H9 (cell line): ENCODE data around the gene DGKD. TPM values are rescaled to one million over a fixed set of nuclear protein-coding genes. Genes with fewer than 3 reads are reported as not detected.

Source experiments
- DNase-seq: peaks from one replicate; pipeline ENCODE4 v3.0.0-alpha.2; 2017
- H2AFZ ChIP-seq: one replicate; pipeline ENCODE4 v1.6.1; 2013; ENCODE audit warnings: mild to moderate bottlenecking, low read length, control low read depth, moderate library complexity
- H2AK5ac ChIP-seq: 2 replicates; pipeline ENCODE4 v1.6.1; 2013; ENCODE audit warnings: low read length, control low read depth, mixed read lengths; ENCODE audit not compliant: insufficient read length
- H2BK120ac ChIP-seq: one replicate; pipeline ENCODE4 v1.6.1; 2013; ENCODE audit warnings: low read depth, mild to moderate bottlenecking, low read length, control low read depth, inconsistent platforms; ENCODE audit not compliant: poor library complexity, severe bottlenecking
- H2BK12ac ChIP-seq: 2 replicates; pipeline ENCODE4 v1.6.1; 2013; ENCODE audit warnings: low read length, control low read depth, mixed read lengths, low read depth; ENCODE audit not compliant: insufficient read length
- H2BK15ac ChIP-seq: 2 replicates; pipeline ENCODE4 v1.6.1; 2013; ENCODE audit warnings: low read depth, low read length, control low read depth
- H2BK20ac ChIP-seq: one replicate; pipeline ENCODE4 v1.6.1; 2013; ENCODE audit warnings: low read depth, mild to moderate bottlenecking, low read length, control low read depth, inconsistent platforms; ENCODE audit not compliant: poor library complexity, severe bottlenecking
- H2BK5ac ChIP-seq: 2 replicates; pipeline ENCODE4 v1.6.1; 2013; ENCODE audit warnings: low read length, control low read depth, mixed read lengths; ENCODE audit not compliant: insufficient read length
- H3K14ac ChIP-seq: 2 replicates; pipeline ENCODE4 v1.6.1; 2013; ENCODE audit warnings: low read length, control low read depth; ENCODE audit not compliant: insufficient read depth
- H3K18ac ChIP-seq: 2 replicates; pipeline ENCODE4 v1.6.1; 2013; ENCODE audit warnings: low read depth, mild to moderate bottlenecking, mixed read lengths, low read length, control low read depth; ENCODE audit not compliant: insufficient read length
- H3K23ac ChIP-seq: 2 replicates; pipeline ENCODE4 v1.6.1; 2013; ENCODE audit warnings: low read length, control low read depth, mixed read lengths, low read depth; ENCODE audit not compliant: insufficient read length
- H3K23me2 ChIP-seq: 2 replicates; pipeline ENCODE4 v1.6.1; 2013; ENCODE audit warnings: low read depth, mild to moderate bottlenecking, mixed read lengths, low read length, control low read depth; ENCODE audit not compliant: insufficient read length, poor library complexity, severe bottlenecking
- H3K27ac ChIP-seq: 2 replicates; pipeline ENCODE4 v1.5.1; 2013; ENCODE audit warnings: low read length, control low read depth, mixed read lengths, low read depth; ENCODE audit not compliant: insufficient read length
- H3K27me3 ChIP-seq: 2 replicates; pipeline ENCODE4 v1.6.1; 2013; ENCODE audit warnings: low read length, control low read depth, inconsistent platforms; ENCODE audit not compliant: insufficient read depth
- H3K4ac ChIP-seq: 2 replicates; pipeline ENCODE4 v1.6.1; 2013; ENCODE audit warnings: low read depth, mild to moderate bottlenecking, control low read depth, inconsistent platforms, low read length, moderate library complexity
- H3K4me1 ChIP-seq: 2 replicates; pipeline ENCODE4 v1.6.1; 2013; ENCODE audit warnings: low read length, control low read depth, inconsistent platforms; ENCODE audit not compliant: insufficient read depth
- H3K4me2 ChIP-seq: 2 replicates; pipeline ENCODE4 v1.6.1; 2013; ENCODE audit warnings: low read length, control low read depth, mixed read lengths; ENCODE audit not compliant: insufficient read length, insufficient read depth
- H3K56ac ChIP-seq: 2 replicates; pipeline ENCODE4 v1.6.1; 2013; ENCODE audit warnings: low read depth, mild to moderate bottlenecking, mixed read lengths, low read length, control low read depth; ENCODE audit not compliant: insufficient read length
- H3K79me1 ChIP-seq: 2 replicates; pipeline ENCODE4 v1.6.1; 2013; ENCODE audit warnings: low read depth, mild to moderate bottlenecking, moderate library complexity, low read length, control low read depth, inconsistent platforms; ENCODE audit not compliant: insufficient read depth, poor library complexity, severe bottlenecking
- H3K79me2 ChIP-seq: 2 replicates; pipeline ENCODE4 v1.6.1; 2013; ENCODE audit warnings: low read length, control low read depth, inconsistent platforms; ENCODE audit not compliant: insufficient read depth
- H3K9ac ChIP-seq: 2 replicates; pipeline ENCODE4 v1.6.1; 2013; ENCODE audit warnings: low read length, control low read depth, mixed read lengths; ENCODE audit not compliant: insufficient read length; ENCODE audit errors: extremely low read depth
- H3K9me3 ChIP-seq: one replicate; pipeline ENCODE4 v1.6.1; 2013; ENCODE audit warnings: low read depth, low read length, inconsistent platforms; ENCODE audit not compliant: control insufficient read depth
- H3T11ph ChIP-seq: one replicate; pipeline ENCODE4 v1.6.1; 2013; ENCODE audit warnings: mild to moderate bottlenecking, low read length, control low read depth, inconsistent platforms
- H4K20me1 ChIP-seq: one replicate; pipeline ENCODE4 v1.6.1; 2013; ENCODE audit not compliant: control insufficient read depth, insufficient read length, insufficient read depth
- H4K5ac ChIP-seq: 2 replicates; pipeline ENCODE4 v1.6.1; 2013; ENCODE audit warnings: low read depth, mild to moderate bottlenecking, mixed read lengths, low read length, control low read depth; ENCODE audit not compliant: insufficient read length
- H4K8ac ChIP-seq: replicated peaks from 2 replicates; pipeline ENCODE4 v1.6.1; 2013; ENCODE audit warnings: low read length, control low read depth, mixed read lengths, low read depth; ENCODE audit not compliant: insufficient read length
- H4K91ac ChIP-seq: 2 replicates; pipeline ENCODE4 v1.6.1; 2013; ENCODE audit warnings: low read depth, mild to moderate bottlenecking, moderate library complexity, mixed read lengths, low read length, control low read depth; ENCODE audit not compliant: insufficient read length
- H3K27ac Mint-ChIP-seq, 3 experiments: 2 replicates in 2 of 3; 3 replicates in 1 of 3; pipeline ENCODE4 v1.8.0; 2020 to 2021; ENCODE audit warnings: mixed read lengths in 3 of 3, mild to moderate bottlenecking in 1 of 3, moderate library complexity in 1 of 3
- H3K27me3 Mint-ChIP-seq: 2 replicates; pipeline ENCODE4 v1.8.0; 2021; ENCODE audit warnings: low read depth, mild to moderate bottlenecking, moderate library complexity, mixed read lengths
- H3K36me3 Mint-ChIP-seq, 3 experiments: 2 replicates in 2 of 3; 3 replicates in 1 of 3; pipeline ENCODE4 v1.8.0; 2020 to 2021; ENCODE audit warnings: low read depth in 3 of 3, mixed read lengths in 3 of 3; ENCODE audit not compliant: insufficient read depth in 1 of 3
- H3K4me1 Mint-ChIP-seq, 2 experiments: 2 replicates each; pipeline ENCODE4 v1.8.0; 2020; ENCODE audit warnings: mixed read lengths in 2 of 2
- H3K4me3 Mint-ChIP-seq, 2 experiments: 2 replicates in 1 of 2; 3 replicates in 1 of 2; pipeline ENCODE4 v1.8.0; 2020 to 2021; ENCODE audit warnings: mild to moderate bottlenecking in 2 of 2, mixed read lengths in 2 of 2, moderate library complexity in 1 of 2
- H3K9me3 Mint-ChIP-seq, 2 experiments: 2 replicates in 1 of 2; 3 replicates in 1 of 2; pipeline ENCODE4 v1.8.0; 2020; ENCODE audit warnings: mild to moderate bottlenecking in 2 of 2, mixed read lengths in 2 of 2, moderate library complexity in 1 of 2
- CTCF ChIP-seq: fragments of 200-600 bp; sonication (generic); conservative IDR thresholded peaks from 3 replicates; pipeline ENCODE4 v1.8.0; 2021; ENCODE audit warnings: antibody characterized with exemption, mild to moderate bottlenecking
- WGBS: extraction: QIAGEN DNeasy Blood & Tissue Kit; methylation state at CpG from one replicate; pipeline ENCODE4 v1.1.7; 2013; ENCODE audit warnings: missing lambda C conversion rate, low lambda C conversion rate, mixed read lengths; ENCODE audit not compliant: insufficient read length; ENCODE audit errors: extremely low coverage; 5-methylcytosine and 5-hydroxymethylcytosine counted together
- total RNA-seq: library from RNA; stranded (reverse); gene quantifications from 2 replicates; pipeline ENCODE4 v1.2.1, GENCODE V29; 2021

The DGKD gene
- total RNA-seq, 1 experiment from 2014 or later, result 20.7 TPM

GRCh38 chr2:233407771-233408181 is 53.5 kb downstream of the DGKD start:
- Histone ChIP-seq H2BK15ac (no peak overlapping the region), H3K79me1 (no peaks in the 10 kb centered on the region), H3K18ac (no peak overlapping the region), H3K23ac (no peak overlapping the region), H3K56ac (no peak overlapping the region), H3K4ac (no peak overlapping the region), H3K9ac (no peak overlapping the region), H2BK120ac (no peak overlapping the region), H2BK5ac (no peak overlapping the region), H4K8ac (no peak overlapping the region), H3K27ac (no peak overlapping the region), H3K4me2 (no peak overlapping the region), H3K4me1 (no peaks in the 10 kb centered on the region), H2AFZ (no peak overlapping the region), H3T11ph (no peak overlapping the region), H4K20me1 (no peaks in the 10 kb centered on the region), H4K5ac (no peak overlapping the region), H3K79me2 (no peaks in the 10 kb centered on the region), H3K27me3 (no peaks in the 10 kb centered on the region), H3K23me2 (no peaks in the 10 kb centered on the region), H2BK12ac (no peak overlapping the region), H3K9me3 (no peaks in the 10 kb centered on the region), H3K14ac (no peak overlapping the region), H2AK5ac (no peak overlapping the region), H2BK20ac (no peak overlapping the region), H4K91ac (no peak overlapping the region)
- TF ChIP-seq CTCF, result no peak
- H3K4me1 Mint-ChIP-seq, result no peaks in the 10 kb centered on the region
- H3K27me3 Mint-ChIP-seq, result no peaks in the 10 kb centered on the region
- H3K27ac Mint-ChIP-seq, result no peak overlapping the region
- H3K9me3 Mint-ChIP-seq, result peaks cover 16 to 21% of the 10 kb centered on the region in 2 experiments
- no peak overlapping the region for H3K4me3 Mint-ChIP-seq
- peaks cover 19 to 25% (median 22%) of the 10 kb centered on the region in 3 experiments for H3K36me3 Mint-ChIP-seq
- no peak for DNase-seq
- no CpG with 5 or more reads among the region's 8 CpGs for WGBS
